Measurements from ENCODE around the gene NOC3L. TPM values are rescaled to one million over a fixed set of nuclear protein-coding genes. Genes with fewer than 3 reads are reported as not detected.

The NOC3L gene
- total and polyA plus RNA-seq, 2 donors (not counting 3 experiments of a cell fraction or from before 2014, with no cell fraction given), result 4.3 to 20.5 TPM

GRCh38 chr10:94285271-94285670 is 77.5 kb downstream of the NOC3L start:
- no peak overlapping the region for H3K27ac ChIP-seq (ENCODE audit: insufficient read depth, low read depth, low read length)
- DNase-seq (ENCODE audit: low read depth, low spot score) (no peak), FAIRE-seq (no peak)
- H3K9ac ChIP-seq (replicated peaks; ENCODE audit: extremely low read depth, insufficient read depth, low read length), result no peak overlapping the region
- no peaks in the 10 kb centered on the region for H3K9me1 ChIP-seq (replicated peaks; ENCODE audit: control insufficient read depth, extremely low read depth, insufficient read depth, low read length)
- H4K20me1 ChIP-seq (replicated peaks; ENCODE audit: control insufficient read depth, extremely low read depth, insufficient read depth, low read length), result no peaks in the 10 kb centered on the region
- CTCF ChIA-PET, result interaction anchor here (0.6 to 3.4 kb wide), 2 partner anchors 35 to 159 kb away, joined by 3 to 27 read pairs; no protein-coding TSS in a partner anchor
- dilution Hi-C loops (cut with MboI; ENCODE audit: extremely low pct_ligation_motif_present, low sequenced_read_pairs) (no loop called here), intact Hi-C loops (cut with micrococcal nuclease) (no loop called here)
- H3K79me2 ChIP-seq (ENCODE audit: control insufficient read depth, insufficient read depth, low read length), result no peaks in the 10 kb centered on the region
- no TSS peak for BruUV-seq (replicated peaks)
- no peaks in the 10 kb centered on the region for H3K9me3 ChIP-seq (replicated peaks; ENCODE audit: control insufficient read depth, insufficient read depth, low read length)
- H3K27me3 ChIP-seq (ENCODE audit: control insufficient read depth in 2 of 2, insufficient read depth in 2 of 2, low read length in 2 of 2), result peaks cover 0 to 2% of the 10 kb centered on the region in 2 experiments
- no peaks in the 10 kb centered on the region for H3K4me1 ChIP-seq (ENCODE audit: control insufficient read depth, extremely low read depth, insufficient read depth, low read length)
- TF ChIP-seq GATA2 (IDR thresholded peaks at IDR 0.05; ENCODE audit: insufficient read depth, insufficient read length, low read depth, low read length) (no peak), MYC (IDR thresholded peaks at IDR 0.05; ENCODE audit: low read depth, low read length) (no peak), JUN (IDR thresholded peaks at IDR 0.05; ENCODE audit: borderline replicate concordance, insufficient read depth, insufficient read length, low read depth) (no peak), EZH2 (IDR thresholded peaks at IDR 0.05; ENCODE audit: borderline replicate concordance, low read depth, low read length, severe bottlenecking) (no peak), FOS (IDR thresholded peaks at IDR 0.05; ENCODE audit: borderline replicate concordance, insufficient read depth, low read length) (no peak), POLR2AphosphoS5 (IDR thresholded peaks at IDR 0.05; ENCODE audit: insufficient read depth, low read depth, low read length) (no peak), POLR2A (IDR thresholded peaks at IDR 0.05; ENCODE audit: low read depth, low read length) (no peak)
- TF ChIP-seq, protein P1, sequence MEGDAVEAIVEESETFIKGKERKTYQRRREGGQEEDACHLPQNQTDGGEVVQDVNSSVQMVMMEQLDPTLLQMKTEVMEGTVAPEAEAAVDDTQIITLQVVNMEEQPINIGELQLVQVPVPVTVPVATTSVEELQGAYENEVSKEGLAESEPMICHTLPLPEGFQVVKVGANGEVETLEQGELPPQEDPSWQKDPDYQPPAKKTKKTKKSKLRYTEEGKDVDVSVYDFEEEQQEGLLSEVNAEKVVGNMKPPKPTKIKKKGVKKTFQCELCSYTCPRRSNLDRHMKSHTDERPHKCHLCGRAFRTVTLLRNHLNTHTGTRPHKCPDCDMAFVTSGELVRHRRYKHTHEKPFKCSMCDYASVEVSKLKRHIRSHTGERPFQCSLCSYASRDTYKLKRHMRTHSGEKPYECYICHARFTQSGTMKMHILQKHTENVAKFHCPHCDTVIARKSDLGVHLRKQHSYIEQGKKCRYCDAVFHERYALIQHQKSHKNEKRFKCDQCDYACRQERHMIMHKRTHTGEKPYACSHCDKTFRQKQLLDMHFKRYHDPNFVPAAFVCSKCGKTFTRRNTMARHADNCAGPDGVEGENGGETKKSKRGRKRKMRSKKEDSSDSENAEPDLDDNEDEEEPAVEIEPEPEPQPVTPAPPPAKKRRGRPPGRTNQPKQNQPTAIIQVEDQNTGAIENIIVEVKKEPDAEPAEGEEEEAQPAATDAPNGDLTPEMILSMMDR (IDR thresholded peaks at IDR 0.05; ENCODE audit: extremely low read depth in 1 of 2, insufficient read depth in 1 of 2, low read depth in 1 of 2, low read length in 2 of 2), result no peak
- TF ChIP-seq, protein P2, sequence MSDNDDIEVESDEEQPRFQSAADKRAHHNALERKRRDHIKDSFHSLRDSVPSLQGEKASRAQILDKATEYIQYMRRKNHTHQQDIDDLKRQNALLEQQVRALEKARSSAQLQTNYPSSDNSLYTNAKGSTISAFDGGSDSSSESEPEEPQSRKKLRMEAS (IDR thresholded peaks at IDR 0.05; ENCODE audit: insufficient read depth, insufficient read length), result no peak
- H3K4me2 ChIP-seq (ENCODE audit: insufficient read depth, low read length), result no peak overlapping the region
- POLR2A ChIA-PET, result no interaction called here
- H3K4me3 ChIP-seq (replicated peaks in 1 of 3; ENCODE audit: insufficient read depth in 1 of 3, low read depth in 1 of 3, low read length in 3 of 3), result no peak overlapping the region
- no peaks in the 10 kb centered on the region for H3K36me3 ChIP-seq (ENCODE audit: control insufficient read depth in 2 of 2, extremely low read depth in 1 of 2, insufficient read depth in 2 of 2, low read length in 2 of 2)
- H2AFZ ChIP-seq (ENCODE audit: low read depth, low read length), result no peak overlapping the region

Other genes starting within 250 kb of the NOC3L start
- gene TBC1D12, start 39.6 kb upstream of the NOC3L start, total RNA-seq, result 7.1 and 7.3 TPM in 2 replicates
- 2.9 and 3.2 TPM in 2 replicates for gene TBC1D12, start 39.6 kb upstream of the NOC3L start, polyA plus RNA-seq
- gene HELLS, start 182.8 kb upstream of the NOC3L start, total RNA-seq, result 72.6 and 85.5 TPM in 2 replicates
- 17.4 and 24.7 TPM in 2 replicates for gene HELLS, start 182.8 kb upstream of the NOC3L start, polyA plus RNA-seq

Measured in endothelial cell of umbilical vein (primary cell).